IPS-18a (cell line): ENCODE results near the gene CHKB.
A peak's percentile ranks its signal among the peaks of the same experiment; 100 is the strongest.

Source experiments
- H3K27ac ChIP-seq: one replicate; pipeline ENCODE4 v1.5.1; 2013; ENCODE audit warnings: low read length
- H3K27me3 ChIP-seq: one replicate; pipeline ENCODE4 v1.6.1; 2013; ENCODE audit warnings: mild to moderate bottlenecking, low read length; ENCODE audit not compliant: control insufficient read depth, insufficient read depth
- H3K36me3 ChIP-seq: one replicate; pipeline ENCODE4 v1.6.1; 2013; ENCODE audit warnings: low read depth, low read length; ENCODE audit not compliant: control insufficient read depth
- H3K4me1 ChIP-seq: one replicate; pipeline ENCODE4 v1.6.1; 2013; ENCODE audit warnings: low read depth, low read length; ENCODE audit not compliant: control insufficient read depth
- H3K4me3 ChIP-seq: one replicate; pipeline ENCODE4 v1.5.1; 2013; ENCODE audit warnings: low read length
- H3K9ac ChIP-seq: one replicate; pipeline ENCODE4 v1.6.1; 2013; ENCODE audit warnings: mild to moderate bottlenecking, low read length, moderate library complexity
- H3K9me3 ChIP-seq: one replicate; pipeline ENCODE4 v1.6.1; 2013; ENCODE audit warnings: low read depth, low read length; ENCODE audit not compliant: control insufficient read depth

CHKB gene

DNA sequence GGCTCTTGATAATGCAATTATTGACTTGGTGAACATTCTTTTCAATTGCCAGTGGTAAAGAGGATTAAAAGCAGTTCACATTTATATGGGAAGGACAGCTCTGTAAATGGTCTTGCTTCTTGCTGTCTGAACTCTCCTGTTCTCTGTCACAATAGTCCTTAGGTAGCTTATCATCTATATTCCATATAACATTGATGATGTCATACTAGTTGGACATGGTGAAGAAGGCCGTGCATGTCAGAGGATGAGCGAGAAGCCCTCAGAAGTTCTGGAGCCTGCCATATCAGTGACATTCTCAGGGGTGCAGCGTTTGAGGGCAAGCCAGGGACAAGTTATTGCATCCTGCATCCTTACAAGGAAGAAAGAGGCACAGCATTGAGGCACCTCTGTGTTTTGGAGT lies 2.6 kb upstream of the CHKB start:
- peaks cover 5% of the 10 kb centered on the region for H3K4me1 ChIP-seq

DNA sequence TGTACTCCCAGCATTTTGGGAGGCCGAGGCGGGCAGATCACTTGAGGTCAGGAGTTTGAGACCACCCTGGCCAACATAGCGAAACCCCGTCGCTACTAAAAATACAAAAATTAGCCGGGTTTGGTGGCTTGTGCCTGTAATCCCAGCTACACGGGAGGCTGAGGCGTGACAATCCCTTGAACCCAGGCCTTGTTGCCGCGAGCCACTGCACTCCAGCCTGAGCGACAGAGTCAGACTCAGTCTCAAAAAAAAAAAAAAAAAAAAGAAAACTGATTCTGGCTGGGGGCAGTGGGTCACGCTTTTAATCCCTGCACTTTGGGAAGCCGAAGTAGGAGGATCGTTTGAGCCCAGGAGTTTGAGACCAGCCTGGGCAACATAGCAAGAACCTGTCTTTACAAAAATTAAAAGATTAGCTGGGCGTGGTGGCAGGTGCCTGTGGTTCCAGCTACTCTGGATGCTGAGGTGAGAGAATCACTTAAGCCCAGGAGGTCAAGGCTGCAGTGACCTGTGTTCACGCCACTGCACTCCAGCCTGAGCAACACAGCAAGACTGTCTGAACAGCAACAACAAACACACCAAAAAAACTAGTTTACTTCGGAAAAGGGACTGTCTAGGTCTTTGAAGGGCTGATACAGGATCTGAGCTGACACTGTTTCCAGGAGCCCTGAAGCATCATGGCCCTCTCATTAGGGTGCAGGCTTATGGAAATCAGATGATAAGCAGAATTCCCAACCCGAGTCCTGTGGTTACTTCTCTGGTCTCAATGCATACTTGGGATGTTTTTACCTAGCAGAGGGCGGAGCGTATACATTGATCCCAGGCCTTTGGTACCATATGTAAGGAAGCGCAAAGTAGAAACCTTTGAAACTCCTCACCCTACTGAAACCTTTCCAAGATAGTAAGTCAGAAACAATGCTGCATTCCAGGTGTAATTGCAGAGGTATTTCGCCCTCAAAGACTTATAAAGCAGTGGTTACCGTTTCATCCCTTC lies 1.8 kb upstream of the CHKB start:
- peak overlapping the region; percentile 92 for H3K4me3 ChIP-seq
- H3K36me3 ChIP-seq: peaks cover 4% of the 10 kb centered on the region
- H3K9me3 ChIP-seq: no peaks in the 10 kb centered on the region
- peaks cover 5% of the 10 kb centered on the region for H3K4me1 ChIP-seq
- H3K27me3 ChIP-seq: no peaks in the 10 kb centered on the region
- no peak overlapping the region for H3K27ac ChIP-seq
- H3K9ac ChIP-seq: no peak overlapping the region

More for the DNA sequence above, 2.6 kb upstream of the CHKB start:
- Histone ChIP-seq H3K9me3 (no peaks in the 10 kb centered on the region), H3K4me3 (no peak overlapping the region), H3K27me3 (no peaks in the 10 kb centered on the region), H3K27ac (no peak overlapping the region), H3K36me3 (no peaks in the 10 kb centered on the region), H3K9ac (no peak overlapping the region)

GRCh38 chr22:50583294-50583861 lies 729 bp upstream of the CHKB start:
- H3K4me3 ChIP-seq: peak overlapping the region; percentile 92
- H3K9ac ChIP-seq: peak overlapping the region; percentile 77
- no peaks in the 10 kb centered on the region for H3K27me3 ChIP-seq
- peaks cover 7% of the 10 kb centered on the region for H3K36me3 ChIP-seq
- H3K27ac ChIP-seq: no peak overlapping the region
- peaks cover 5% of the 10 kb centered on the region for H3K4me1 ChIP-seq
- no peaks in the 10 kb centered on the region for H3K9me3 ChIP-seq

GRCh38 chr22:50581950-50582492 lies 628 bp downstream of the CHKB start:
- Histone ChIP-seq H3K4me1 (peaks cover 5% of the 10 kb centered on the region), H3K4me3 (peak overlapping the region; percentile 92), H3K9ac (peak overlapping the region; percentile 77), H3K27ac (no peak overlapping the region), H3K36me3 (peaks cover 7% of the 10 kb centered on the region), H3K27me3 (no peaks in the 10 kb centered on the region), H3K9me3 (no peaks in the 10 kb centered on the region)

GRCh38 chr22:50581031-50581949 lies 1.4 kb downstream of the CHKB start:
- Histone ChIP-seq H3K4me3 (peak overlapping the region; percentile 92), H3K27ac (no peak overlapping the region), H3K9me3 (no peaks in the 10 kb centered on the region), H3K9ac (peak overlapping the region; percentile 77), H3K36me3 (peaks cover 7% of the 10 kb centered on the region), H3K4me1 (peaks cover 5% of the 10 kb centered on the region), H3K27me3 (no peaks in the 10 kb centered on the region)

DNA sequence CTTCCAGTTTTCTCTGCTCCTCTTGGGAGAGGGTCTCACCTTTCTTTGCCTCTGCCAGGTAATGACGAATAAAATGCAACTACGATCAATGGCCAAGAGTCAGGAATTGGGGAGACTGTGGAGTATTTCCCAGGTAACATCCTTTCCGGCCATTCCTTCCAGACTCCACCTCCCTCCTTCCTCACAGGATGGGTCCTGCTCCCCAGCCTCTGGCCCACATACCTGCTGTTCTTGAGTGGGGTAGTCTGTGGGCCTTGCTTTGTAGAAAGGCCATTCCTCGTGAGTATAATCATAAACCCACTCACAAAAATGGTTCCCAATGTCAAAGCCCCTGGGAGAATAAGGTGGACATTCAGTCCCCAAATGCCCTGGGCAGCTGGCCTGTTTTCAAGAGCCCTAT lies 2.9 kb downstream of the CHKB start:
- no peaks in the 10 kb centered on the region for H3K9me3 ChIP-seq
- no peak overlapping the region for H3K4me3 ChIP-seq
- peaks cover 7% of the 10 kb centered on the region for H3K36me3 ChIP-seq
- H3K4me1 ChIP-seq: peaks cover 5% of the 10 kb centered on the region
- H3K27ac ChIP-seq: no peak overlapping the region
- H3K27me3 ChIP-seq: no peaks in the 10 kb centered on the region
- no peak overlapping the region for H3K9ac ChIP-seq

DNA sequence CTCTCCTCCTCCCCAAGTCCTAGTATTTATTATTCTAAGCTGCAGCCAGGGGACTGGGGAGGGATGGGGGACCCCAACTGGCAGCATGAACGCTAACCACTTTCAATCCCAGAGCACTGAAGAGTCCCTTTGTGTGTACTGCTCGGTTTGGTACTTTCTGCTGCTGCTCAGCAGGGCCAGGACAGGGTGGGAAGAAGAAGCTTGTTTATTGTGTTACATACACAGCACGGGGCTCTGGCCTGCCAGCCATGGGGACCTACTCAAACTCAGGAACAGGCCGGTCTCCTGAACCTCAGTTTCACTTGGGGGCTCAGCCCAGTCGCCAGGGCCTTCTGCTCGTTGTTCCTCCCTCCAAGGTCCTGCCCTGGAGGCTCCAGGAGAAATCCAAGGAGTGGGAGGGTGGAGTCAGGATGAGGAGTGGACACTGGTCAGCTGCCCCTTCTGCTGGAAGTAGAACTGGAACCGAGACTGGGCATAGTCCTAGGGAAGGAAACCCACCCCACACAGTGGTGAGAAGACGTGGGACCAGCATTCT lies 3.8 kb downstream of the CHKB start:
- Histone ChIP-seq H3K27ac (no peak overlapping the region), H3K4me1 (peaks cover 5% of the 10 kb centered on the region), H3K9me3 (no peaks in the 10 kb centered on the region), H3K36me3 (peaks cover 12% of the 10 kb centered on the region), H3K4me3 (no peak overlapping the region), H3K27me3 (no peaks in the 10 kb centered on the region), H3K9ac (no peak overlapping the region)

DNA sequence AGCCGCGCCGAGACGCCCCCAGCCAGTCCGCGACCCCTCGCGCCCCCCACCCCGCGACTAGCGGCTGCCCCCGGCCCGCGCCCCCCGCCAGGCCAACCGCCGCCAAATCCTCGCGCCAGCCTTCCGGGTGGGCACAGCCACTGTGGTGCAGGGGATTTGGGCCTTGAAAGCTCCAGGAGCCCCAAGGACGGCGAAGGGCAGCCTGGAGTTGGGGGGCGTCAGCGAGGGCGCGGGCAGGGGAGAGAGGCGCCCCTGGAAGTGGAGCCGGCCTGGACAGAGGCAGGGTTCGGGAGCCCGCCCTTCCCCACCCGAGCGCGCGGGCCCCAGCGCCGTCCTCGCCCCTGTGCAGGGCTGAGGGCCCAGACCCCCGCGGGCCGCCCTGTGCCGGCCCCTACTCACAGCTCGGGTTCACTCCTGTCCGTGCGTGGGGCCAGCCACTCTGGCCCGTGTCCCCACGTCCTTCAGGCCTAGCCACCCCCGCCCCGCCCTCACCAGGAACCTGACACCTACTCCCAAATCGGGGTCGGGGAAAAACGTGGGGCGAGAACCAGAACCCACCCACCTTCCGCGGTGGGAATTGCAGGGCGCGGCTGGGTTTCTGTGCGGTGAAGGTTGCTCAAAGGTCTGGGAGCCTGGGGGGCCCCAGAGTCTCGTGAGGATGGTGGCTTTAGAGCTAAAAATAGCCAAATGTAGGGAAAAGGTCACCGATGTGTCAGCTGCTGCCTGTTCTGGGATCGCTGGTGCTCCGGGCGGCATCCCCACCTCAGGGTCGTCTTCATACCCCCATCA lies 4.5 kb downstream of the CHKB start, which contains the start of gene CPT1B:
CPT1B (minus strand) TSS at position 441 of the 789 bp plus-strand sequence. CDS start 512 bp downstream, outside the sequence.
- no peak within 1 kb of the TSS for H3K9ac ChIP-seq
- no peaks in the 10 kb centered on the region for H3K9me3 ChIP-seq
- no peak within 1 kb of the TSS for H3K4me3 ChIP-seq
- no peaks in the 10 kb centered on the region for H3K4me1 ChIP-seq
- no peak within 1 kb of the TSS for H3K27ac ChIP-seq
- peaks cover 12% of the 10 kb centered on the region for H3K36me3 ChIP-seq
- no peaks in the 10 kb centered on the region for H3K27me3 ChIP-seq

GRCh38 chr22:50577697-50577986 lies 5.0 kb downstream of the CHKB start:
- no peak overlapping the region for H3K4me3 ChIP-seq
- no peak overlapping the region for H3K9ac ChIP-seq
- peaks cover 12% of the 10 kb centered on the region for H3K36me3 ChIP-seq
- H3K27me3 ChIP-seq: no peaks in the 10 kb centered on the region
- H3K4me1 ChIP-seq: no peaks in the 10 kb centered on the region
- H3K9me3 ChIP-seq: no peaks in the 10 kb centered on the region
- no peak overlapping the region for H3K27ac ChIP-seq

GRCh38 chr22:50576806-50577696 lies 5.6 kb downstream of the CHKB start:
- H3K36me3 ChIP-seq: peaks cover 14% of the 10 kb centered on the region
- no peak overlapping the region for H3K9ac ChIP-seq
- no peak overlapping the region for H3K4me3 ChIP-seq
- H3K4me1 ChIP-seq: no peaks in the 10 kb centered on the region
- no peaks in the 10 kb centered on the region for H3K27me3 ChIP-seq
- no peaks in the 10 kb centered on the region for H3K9me3 ChIP-seq
- no peak overlapping the region for H3K27ac ChIP-seq
